Vagina (tissue), 2 donors: ENCODE measurements around the gene PABPN1. TPM values are rescaled to one million over a fixed set of nuclear protein-coding genes. Genes with fewer than 3 reads are reported as not detected.
A peak's percentile ranks its signal among the peaks of the same experiment; 100 is the strongest.

Source experiments
- DNase-seq, 2 donors: peaks; one replicate each; pipeline ENCODE4 v3.0.0-alpha.2; 2017; ENCODE audit errors: extremely low spot score in 2 of 2
- H3K27ac ChIP-seq: fragments of 200-600 bp; sonication (generic); one replicate; pipeline ENCODE4 v1.5.1; 2019
- H3K27me3 ChIP-seq: fragments of 200-600 bp; sonication (generic); one replicate; pipeline ENCODE4 v1.5.1; 2019
- H3K36me3 ChIP-seq, 2 donors: fragments of 200-600 bp; sonication (generic); one replicate each; pipeline ENCODE4 v1.5.1; 2017 to 2019
- H3K4me1 ChIP-seq: fragments of 200-600 bp; sonication (generic); one replicate; pipeline ENCODE4 v1.5.1; 2019
- H3K4me3 ChIP-seq, 2 donors: fragments of 200-600 bp; sonication (generic); 1 replicate in 1 of 2; 2 replicates in 1 of 2; pipeline ENCODE4 v1.5.1; 2016 to 2019
- H3K9me3 ChIP-seq: fragments of 200-600 bp; sonication (generic); one replicate; pipeline ENCODE4 v1.5.1; 2019
- CTCF ChIP-seq, 3 experiments: fragments of 450-650 bp in 2 of 3; fragments of 200-600 bp in 1 of 3; sonication (generic) in 1 of 3; IDR thresholded peaks; one replicate each; pipeline ENCODE4 v1.5.1; 2017 to 2019; ENCODE audit warnings: antibody characterized with exemption in 3 of 3, mild to moderate bottlenecking in 2 of 3, moderate library complexity in 2 of 3
- POLR2A ChIP-seq, 2 donors: fragments of 450-650 bp; IDR thresholded peaks; one replicate each; pipeline ENCODE4 v1.6.1; 2017; ENCODE audit warnings: antibody characterized with exemption in 2 of 2, mild to moderate bottlenecking in 2 of 2, moderate library complexity in 2 of 2
- POLR2AphosphoS5 ChIP-seq, 2 donors: sonication (generic); formaldehyde crosslinking; IDR thresholded peaks; one replicate each; pipeline ENCODE4 v1.9.0; 2017; ENCODE audit warnings: antibody characterized with exemption in 2 of 2, mild to moderate bottlenecking in 2 of 2, low read depth in 1 of 2; ENCODE audit not compliant: insufficient read depth in 1 of 2
- intact Hi-C: fragments of 100-400 bp; cut with DNase I; formaldehyde crosslinking; loops from one replicate; pipeline ENCODE4 v1.15.1; 2023
- total RNA-seq: library from RNA; depleted of rRNA; stranded (reverse); fragments of >200 nt; gene quantifications from one replicate; pipeline ENCODE4 v1.2.3, GENCODE V29; 2016

The PABPN1 gene
- total RNA-seq, 1 donor from 2014 or later: 66.0 TPM

- intact Hi-C loops: no loop called here
- TF ChIP-seq POLR2A (IDR thresholded peaks at IDR 0.05): no peak
- no peak for TF ChIP-seq CTCF (IDR thresholded peaks at IDR 0.05)
- no peak for TF ChIP-seq POLR2AphosphoS5 (IDR thresholded peaks at IDR 0.05; ENCODE audit: insufficient read depth in 1 of 2, low read depth in 1 of 2)
- Histone ChIP-seq H3K36me3 (peaks cover 0 to 24% of the 10 kb centered on the region in 2 donors), H3K27me3 (no peaks in the 10 kb centered on the region), H3K4me1 (peaks cover 33% of the 10 kb centered on the region), H3K9me3 (no peaks in the 10 kb centered on the region), H3K27ac (no peak overlapping the region), H3K4me3 (no peak overlapping the region)
- DNase-seq: peak in 1 of 2 donors; percentile 67
Observed at GRCh38 chr14:23356662-23357061, 35.4 kb downstream of the PABPN1 start.

- no peaks in the 10 kb centered on the region for H3K27me3 ChIP-seq
- H3K4me3 ChIP-seq: no peak overlapping the region
- peak in 1 of 2 donors; percentile 86 for DNase-seq
- TF ChIP-seq CTCF (IDR thresholded peaks at IDR 0.05) (no peak), POLR2A (IDR thresholded peaks at IDR 0.05) (no peak), POLR2AphosphoS5 (IDR thresholded peaks at IDR 0.05; ENCODE audit: insufficient read depth in 1 of 2, low read depth in 1 of 2) (no peak)
- H3K36me3 ChIP-seq: peaks cover 0 to 24% of the 10 kb centered on the region in 2 donors
- intact Hi-C loops: no loop called here
- no peak overlapping the region for H3K27ac ChIP-seq
- peaks cover 33% of the 10 kb centered on the region for H3K4me1 ChIP-seq
- H3K9me3 ChIP-seq: no peaks in the 10 kb centered on the region
Observed at GRCh38 chr14:23357261-23357660, 36.0 kb downstream of the PABPN1 start.

GRCh38 chr14:23358042-23358441, 36.8 kb downstream of the PABPN1 start:
- H3K36me3 ChIP-seq: peaks cover 0 to 24% of the 10 kb centered on the region in 2 donors
- no peak overlapping the region for H3K4me3 ChIP-seq
- H3K27ac ChIP-seq: no peak overlapping the region
- no peak for DNase-seq
- H3K9me3 ChIP-seq: no peaks in the 10 kb centered on the region
- intact Hi-C loops: no loop called here
- TF ChIP-seq CTCF (IDR thresholded peaks at IDR 0.05) (no peak), POLR2A (IDR thresholded peaks at IDR 0.05) (no peak), POLR2AphosphoS5 (IDR thresholded peaks at IDR 0.05; ENCODE audit: insufficient read depth in 1 of 2, low read depth in 1 of 2) (no peak)
- no peaks in the 10 kb centered on the region for H3K27me3 ChIP-seq
- H3K4me1 ChIP-seq: peaks cover 33% of the 10 kb centered on the region

- Histone ChIP-seq H3K27me3 (no peaks in the 10 kb centered on the region), H3K27ac (no peak overlapping the region), H3K4me1 (peaks cover 36% of the 10 kb centered on the region), H3K36me3 (peaks cover 0 to 24% of the 10 kb centered on the region in 2 donors), H3K9me3 (no peaks in the 10 kb centered on the region), H3K4me3 (no peak overlapping the region)
- DNase-seq: peak in 1 of 2 donors; percentile 69
- intact Hi-C loops: no loop called here
- TF ChIP-seq POLR2AphosphoS5 (IDR thresholded peaks at IDR 0.05; ENCODE audit: insufficient read depth in 1 of 2, low read depth in 1 of 2) (no peak), CTCF (IDR thresholded peaks at IDR 0.05) (no peak), POLR2A (IDR thresholded peaks at IDR 0.05) (no peak)
Observed at GRCh38 chr14:23358553-23359166, 37.4 kb downstream of the PABPN1 start.

GRCh38 chr14:23359167-23359626, 37.9 kb downstream of the PABPN1 start:
- peaks cover 42% of the 10 kb centered on the region for H3K4me1 ChIP-seq
- intact Hi-C loops: no loop called here
- H3K4me3 ChIP-seq: no peak overlapping the region
- no peak for TF ChIP-seq POLR2A (IDR thresholded peaks at IDR 0.05)
- TF ChIP-seq CTCF (IDR thresholded peaks at IDR 0.05): no peak
- no peak for TF ChIP-seq POLR2AphosphoS5 (IDR thresholded peaks at IDR 0.05; ENCODE audit: insufficient read depth in 1 of 2, low read depth in 1 of 2)
- H3K27ac ChIP-seq: no peak overlapping the region
- peak in 1 of 2 donors; percentile 60 for DNase-seq
- H3K27me3 ChIP-seq: no peaks in the 10 kb centered on the region
- peaks cover 0 to 24% of the 10 kb centered on the region in 2 donors for H3K36me3 ChIP-seq
- no peaks in the 10 kb centered on the region for H3K9me3 ChIP-seq
